Keratinocyte (primary cell): ENCODE data around the gene CLINT1.

Experiments used
- EZH2 ChIP-seq: IDR thresholded peaks from one replicate; pipeline ENCODE4 v1.6.1; 2012; ENCODE audit warnings: inconsistent platforms, mild to moderate bottlenecking, low read length, moderate library complexity
- TF ChIP-seq, protein P1 (sequence below), 3 experiments: IDR thresholded peaks in 1 of 3; conservative IDR thresholded peaks in 1 of 3; optimal IDR thresholded peaks in 1 of 3; 2 replicates in 2 of 3; 3 replicates in 1 of 3; pipeline versions ENCODE3 to v1.5.1; 2011; ENCODE audit warnings: low read length in 3 of 3, mild to moderate bottlenecking in 3 of 3, moderate library complexity in 2 of 3, control low read depth in 1 of 3, inconsistent platforms in 1 of 3; ENCODE audit not compliant: insufficient read depth in 2 of 3; ENCODE audit errors: extremely low read depth in 1 of 3

GRCh38 chr5:157766442-157766841 lies 92.5 kb downstream of the CLINT1 start:
- TF ChIP-seq, protein P1, sequence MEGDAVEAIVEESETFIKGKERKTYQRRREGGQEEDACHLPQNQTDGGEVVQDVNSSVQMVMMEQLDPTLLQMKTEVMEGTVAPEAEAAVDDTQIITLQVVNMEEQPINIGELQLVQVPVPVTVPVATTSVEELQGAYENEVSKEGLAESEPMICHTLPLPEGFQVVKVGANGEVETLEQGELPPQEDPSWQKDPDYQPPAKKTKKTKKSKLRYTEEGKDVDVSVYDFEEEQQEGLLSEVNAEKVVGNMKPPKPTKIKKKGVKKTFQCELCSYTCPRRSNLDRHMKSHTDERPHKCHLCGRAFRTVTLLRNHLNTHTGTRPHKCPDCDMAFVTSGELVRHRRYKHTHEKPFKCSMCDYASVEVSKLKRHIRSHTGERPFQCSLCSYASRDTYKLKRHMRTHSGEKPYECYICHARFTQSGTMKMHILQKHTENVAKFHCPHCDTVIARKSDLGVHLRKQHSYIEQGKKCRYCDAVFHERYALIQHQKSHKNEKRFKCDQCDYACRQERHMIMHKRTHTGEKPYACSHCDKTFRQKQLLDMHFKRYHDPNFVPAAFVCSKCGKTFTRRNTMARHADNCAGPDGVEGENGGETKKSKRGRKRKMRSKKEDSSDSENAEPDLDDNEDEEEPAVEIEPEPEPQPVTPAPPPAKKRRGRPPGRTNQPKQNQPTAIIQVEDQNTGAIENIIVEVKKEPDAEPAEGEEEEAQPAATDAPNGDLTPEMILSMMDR (optimal IDR thresholded peaks at IDR 0.05 in 1 of 3, IDR thresholded peaks at IDR 0.05 in 1 of 3, conservative IDR thresholded peaks at IDR 0.05 in 1 of 3; ENCODE audit: extremely low read depth in 1 of 3, insufficient read depth in 2 of 3, low read length in 3 of 3), result no peak
- TF ChIP-seq EZH2, result no peak
